Activated CD4-positive, alpha-beta T cell treated with anti-CD3 and anti-CD28 coated beads for 4 hours (primary cell): ENCODE data around the gene PLK3.
"Not testable (repeated sequence)": the region's sequence is repeated elsewhere in the genome, so short reads cannot be mapped to it uniquely, and the experiment has no call there.

Experiments
- DNase-seq, 2 donors: peaks; one replicate each; pipeline ENCODE4 v3.0.0-alpha.2; 2020

The PLK3 gene

GRCh38 chr1:44810101-44810761 lies 10.1 kb downstream of the PLK3 start:
- DNase-seq = peak; percentile 53 to 56

- DNase-seq = not testable (repeated sequence)
These were observed 10.6 kb downstream of the PLK3 start for GRCh38 chr1:44810762-44811105.

- DNase-seq = no peak
These were observed 11.1 kb downstream of the PLK3 start for GRCh38 chr1:44811234-44811633.

GRCh38 chr1:44812822-44813543 lies 12.8 kb downstream of the PLK3 start:
- DNase-seq = no peak

GRCh38 chr1:44815926-44816325 lies 15.7 kb downstream of the PLK3 start:
- DNase-seq = not testable (repeated sequence)

- DNase-seq = no peak
These were observed 17.1 kb downstream of the PLK3 start for GRCh38 chr1:44817307-44817706.

GRCh38 chr1:44817771-44818495 lies 17.8 kb downstream of the PLK3 start:
- DNase-seq = no peak

GRCh38 chr1:44819196-44819607 lies 19.0 kb downstream of the PLK3 start:
- DNase-seq = no peak

- DNase-seq = peak; percentile 71 to 74
These were observed 19.6 kb downstream of the PLK3 start for GRCh38 chr1:44819608-44820327.

- no peak for DNase-seq
These were observed 20.4 kb downstream of the PLK3 start for GRCh38 chr1:44820328-44821239.

GRCh38 chr1:44821240-44821715 lies 21.1 kb downstream of the PLK3 start:
- DNase-seq = no peak

- no peak for DNase-seq
These were observed 22.0 kb downstream of the PLK3 start for GRCh38 chr1:44822131-44822701.

- no peak for DNase-seq
These were observed 22.8 kb downstream of the PLK3 start for GRCh38 chr1:44822981-44823451.

GRCh38 chr1:44824392-44824791 lies 24.2 kb downstream of the PLK3 start:
- not testable (repeated sequence) for DNase-seq

GRCh38 chr1:44826375-44827196 lies 26.4 kb downstream of the PLK3 start:
- no peak for DNase-seq

- no peak for DNase-seq
These were observed 27.2 kb downstream of the PLK3 start for GRCh38 chr1:44827197-44828002.

- no peak for DNase-seq
These were observed 27.9 kb downstream of the PLK3 start for GRCh38 chr1:44828003-44828651.

- no peak for DNase-seq
These were observed 28.8 kb downstream of the PLK3 start for GRCh38 chr1:44828841-44829440.
